SK-N-SH (cell line): ENCODE data around the gene AUP1. TPM values are rescaled to one million over a fixed set of nuclear protein-coding genes. Genes with fewer than 3 reads are reported as not detected.

ENCODE experiments used
- CTCF ChIA-PET: fragments of 300-600, 350-600 bp; formaldehyde crosslinking; extraction: SDS; loops from one replicate; lab custom pipeline; 2021; lab: Yijun Ruan, JAX
- POLR2A ChIA-PET: fragments of 350-600 bp; sonication (Branson Sonifier 250); formaldehyde crosslinking; extraction: SDS; loops from one replicate; lab custom pipeline; 2020; ENCODE audit warnings: antibody characterized with exemption, inconsistent platforms; lab: Yijun Ruan, JAX
- DNase-seq: peaks from one replicate; pipeline ENCODE4 v3.0.0; 2012
- H2AFZ ChIP-seq: fragments of 200-600 bp; sonication (generic); 2 replicates; pipeline ENCODE4 v1.8.1; 2016; ENCODE audit warnings: antibody characterized with exemption, mild to moderate bottlenecking, low read depth
- H3F3A ChIP-seq: fragments of 200-600 bp; sonication (generic); replicated peaks from 2 replicates; pipeline ENCODE3; 2016; ENCODE audit warnings: antibody characterized with exemption, mild to moderate bottlenecking; ENCODE audit not compliant: insufficient read depth
- H3K27ac ChIP-seq, 2 experiments: fragments of 200-500 bp in 1 of 2; fragments of 200-600 bp in 1 of 2; sonication (Bioruptor generic) in 1 of 2; sonication (generic), shearing (Covaris generic) in 1 of 2; 2 replicates each; pipeline versions ENCODE4 v1.5.1 to v1.6.1; 2014 to 2016; ENCODE audit warnings: low read depth in 2 of 2, inconsistent platforms in 1 of 2, low read length in 1 of 2, mild to moderate bottlenecking in 1 of 2, mixed read lengths in 1 of 2
- H3K27me3 ChIP-seq: fragments of 200-600 bp; sonication (generic), shearing (Covaris generic); 2 replicates; pipeline ENCODE4 v1.6.1; 2016; ENCODE audit warnings: mixed run types; ENCODE audit not compliant: insufficient read depth
- H3K36me3 ChIP-seq, 2 experiments: fragments of 200-500 bp in 1 of 2; fragments of 200-600 bp in 1 of 2; sonication (Bioruptor generic) in 1 of 2; sonication (generic) in 1 of 2; replicated peaks in 1 of 2; 2 replicates each; pipeline versions ENCODE3 to v1.5.1; 2014 to 2016; ENCODE audit warnings: low read length in 1 of 2, mild to moderate bottlenecking in 1 of 2; ENCODE audit not compliant: insufficient read depth in 2 of 2, control insufficient read depth in 1 of 2
- H3K4me1 ChIP-seq, 2 experiments: fragments of 200-500 bp in 1 of 2; fragments of 200-600 bp in 1 of 2; sonication (Bioruptor generic) in 1 of 2; sonication (generic), shearing (Covaris generic) in 1 of 2; 2 replicates each; pipeline versions ENCODE4 v1.5.1 to v1.6.1; 2014 to 2016; ENCODE audit warnings: low read depth in 1 of 2, low read length in 1 of 2, mixed run types in 1 of 2; ENCODE audit not compliant: insufficient read depth in 2 of 2, control insufficient read depth in 1 of 2
- H3K4me2 ChIP-seq: fragments of 200-600 bp; sonication (generic), shearing (Covaris generic); 2 replicates; pipeline ENCODE4 v1.6.1; 2017; ENCODE audit warnings: mixed run types
- H3K4me3 ChIP-seq, 2 experiments: fragments of 200-500 bp in 1 of 2; fragments of 200-600 bp in 1 of 2; sonication (Bioruptor generic) in 1 of 2; sonication (generic), shearing (Covaris generic) in 1 of 2; 2 replicates each; pipeline versions ENCODE4 v1.5.1 to v1.8.1; 2014 to 2016; ENCODE audit warnings: low read depth in 2 of 2, inconsistent platforms in 1 of 2, low read length in 1 of 2, mild to moderate bottlenecking in 1 of 2, mixed read lengths in 1 of 2, moderate library complexity in 1 of 2
- H3K79me2 ChIP-seq: fragments of 200-600 bp; sonication (generic); 2 replicates; pipeline ENCODE4 v1.8.1; 2017; ENCODE audit warnings: mild to moderate bottlenecking; ENCODE audit not compliant: insufficient read depth
- H3K9ac ChIP-seq: fragments of 200-600 bp; sonication (generic); 2 replicates; pipeline ENCODE4 v1.6.1; 2017; ENCODE audit warnings: mixed run types
- H3K9me2 ChIP-seq: fragments of 200-600 bp; sonication (generic); 2 replicates; pipeline ENCODE4 v1.6.1; 2017; ENCODE audit warnings: mixed run types
- H3K9me3 ChIP-seq: fragments of 200-600 bp; sonication (generic); 2 replicates; pipeline ENCODE4 v1.6.1; 2017; ENCODE audit warnings: mixed run types, mild to moderate bottlenecking, moderate library complexity
- H4K20me1 ChIP-seq: fragments of 200-600 bp; sonication (generic); 2 replicates; pipeline ENCODE4 v1.6.1; 2017; ENCODE audit warnings: mild to moderate bottlenecking, mixed run types; ENCODE audit not compliant: insufficient read depth
- CHD2 ChIP-seq: fragments of 150-350 bp; IDR thresholded peaks from 2 replicates; pipeline ENCODE4 v1.6.1; 2018; ENCODE audit warnings: low read length; ENCODE audit not compliant: partially characterized antibody
- ELF1 ChIP-seq: IDR thresholded peaks from 2 replicates; pipeline ENCODE4 v1.4.0; 2012
- EZH2phosphoT487 ChIP-seq: fragments of 200-600 bp; sonication (generic); IDR thresholded peaks from 2 replicates; pipeline ENCODE4 v1.6.1; 2017; ENCODE audit warnings: low read depth, mixed run types, mild to moderate bottlenecking, antibody characterized with exemption, moderate library complexity, borderline replicate concordance
- FOSL2 ChIP-seq: IDR thresholded peaks from 2 replicates; pipeline ENCODE4 v1.4.0; 2012; ENCODE audit warnings: low read depth, mild to moderate bottlenecking, moderate library complexity, borderline replicate concordance
- FOXM1 ChIP-seq: IDR thresholded peaks from 2 replicates; pipeline ENCODE4 v1.4.0; 2012; ENCODE audit warnings: low read depth, mild to moderate bottlenecking
- GABPA ChIP-seq: IDR thresholded peaks from 2 replicates; pipeline ENCODE4 v1.4.0; 2012; ENCODE audit warnings: low read depth, mild to moderate bottlenecking
- JUND ChIP-seq: IDR thresholded peaks from 2 replicates; pipeline ENCODE4 v1.4.0; 2012
- MEF2A ChIP-seq: IDR thresholded peaks from 2 replicates; pipeline ENCODE4 v1.4.0; 2012; ENCODE audit warnings: low read depth, borderline replicate concordance
- MXI1 ChIP-seq: IDR thresholded peaks from 2 replicates; pipeline ENCODE4 v1.6.1; 2012; ENCODE audit warnings: mild to moderate bottlenecking, low read depth, low read length, improper control_type of control experiment
- NFIC ChIP-seq: IDR thresholded peaks from 2 replicates; pipeline ENCODE4 v1.4.0; 2012; ENCODE audit warnings: borderline replicate concordance
- POLR2AphosphoS5 ChIP-seq: IDR thresholded peaks from 2 replicates; pipeline ENCODE4 v1.6.1; 2012; ENCODE audit warnings: low read depth, low read length
- RAD21 ChIP-seq: IDR thresholded peaks from 2 replicates; pipeline ENCODE4 v1.6.1; 2012; ENCODE audit warnings: mild to moderate bottlenecking, low read length
- RCOR1 ChIP-seq: fragments of 150-350 bp; IDR thresholded peaks from 2 replicates; pipeline ENCODE4 v1.6.1; 2017; ENCODE audit warnings: antibody characterized with exemption, low read length
- RXRA ChIP-seq: IDR thresholded peaks from 2 replicates; pipeline ENCODE4 v1.4.0; 2012; ENCODE audit warnings: low read depth, mild to moderate bottlenecking, borderline replicate concordance
- TEAD4 ChIP-seq: IDR thresholded peaks from 2 replicates; pipeline ENCODE4 v1.4.0; 2012; ENCODE audit warnings: mild to moderate bottlenecking, borderline replicate concordance; ENCODE audit not compliant: insufficient read depth
- YY1 ChIP-seq: IDR thresholded peaks from 2 replicates; pipeline ENCODE4 v1.4.0; 2012; ENCODE audit warnings: low read depth, mild to moderate bottlenecking
- WGBS: methylation state at CpG from one replicate; pipeline ENCODE4 v1.1.6; 2017; ENCODE audit warnings: low lambda C conversion rate; 5-methylcytosine and 5-hydroxymethylcytosine counted together
- polyA plus RNA-seq, 3 experiments: library from polyadenylated mRNA; depleted of rRNA; stranded (reverse); fragments of >200 nt; gene quantifications; 2 replicates each; pipeline ENCODE4 v1.2.3, GENCODE V29; 2012
- TF ChIP-seq, protein P1 (sequence below): IDR thresholded peaks from 2 replicates; pipeline ENCODE4; 2012
- TF ChIP-seq, protein P2 (sequence below): IDR thresholded peaks from 2 replicates; pipeline ENCODE4 v1.4.0; 2012; ENCODE audit warnings: low read depth, borderline replicate concordance
- TF ChIP-seq, protein P3 (sequence below): fragments of 150-350 bp; IDR thresholded peaks from 2 replicates; pipeline ENCODE4 v1.6.1; 2016; ENCODE audit warnings: mild to moderate bottlenecking, low read depth, low read length
- TF ChIP-seq, protein P4 (sequence below): fragments of 150-350 bp; IDR thresholded peaks from 2 replicates; pipeline ENCODE4 v1.6.1; 2017; ENCODE audit warnings: antibody characterized with exemption, low read length, low read depth, borderline replicate concordance

AUP1 gene
- polyA plus RNA-seq, 1 of the 3 experiments (the other 2 are of a cell fraction) = 118 TPM

DNA sequence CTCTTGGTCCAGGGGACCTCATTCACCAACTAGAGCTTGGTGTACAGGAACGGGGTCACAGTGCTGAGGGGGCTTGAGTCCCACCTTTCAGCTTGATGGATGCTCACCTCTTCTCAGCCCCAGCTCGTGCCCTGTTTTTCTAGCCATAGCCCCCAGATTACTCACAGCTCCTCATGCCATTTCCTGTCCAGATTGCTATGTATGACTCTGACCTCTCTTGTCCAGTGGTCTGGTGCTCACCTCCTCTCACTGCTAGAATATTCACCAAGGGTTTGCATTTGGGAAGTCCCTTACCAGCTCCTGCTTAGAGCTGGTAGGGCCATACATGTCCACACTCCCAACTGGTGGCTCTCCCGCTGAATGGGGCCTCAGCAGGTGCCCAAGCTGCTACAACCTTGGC lies 36.0 kb downstream of the AUP1 start:
- POLR2A ChIA-PET = interaction anchor here (0.7 to 1.7 kb wide), 2 partner anchors 11 to 14 kb away, joined by 3 to 9 read pairs; partner anchors contain the start of gene PCGF1
- CTCF ChIA-PET = interaction anchor here (0.9 to 4.6 kb wide), 4 partner anchors 11 to 24 kb away, joined by 3 to 32 read pairs (median 4); partner anchors contain the start of genes CCDC142 and TTC31
- H3F3A ChIP-seq = peaks cover 3% of the 10 kb centered on the region

More for the DNA sequence above, 36.0 kb downstream of the AUP1 start:
- TF ChIP-seq EZH2phosphoT487 = no peak
- TF ChIP-seq CHD2 = no peak
- TF ChIP-seq RCOR1 = no peak
- TF ChIP-seq RAD21 = no peak
- TF ChIP-seq YY1 = no peak
- TF ChIP-seq FOXM1 = no peak
- no peak for TF ChIP-seq RXRA
- TF ChIP-seq TEAD4 = no peak
- TF ChIP-seq, protein P1, sequence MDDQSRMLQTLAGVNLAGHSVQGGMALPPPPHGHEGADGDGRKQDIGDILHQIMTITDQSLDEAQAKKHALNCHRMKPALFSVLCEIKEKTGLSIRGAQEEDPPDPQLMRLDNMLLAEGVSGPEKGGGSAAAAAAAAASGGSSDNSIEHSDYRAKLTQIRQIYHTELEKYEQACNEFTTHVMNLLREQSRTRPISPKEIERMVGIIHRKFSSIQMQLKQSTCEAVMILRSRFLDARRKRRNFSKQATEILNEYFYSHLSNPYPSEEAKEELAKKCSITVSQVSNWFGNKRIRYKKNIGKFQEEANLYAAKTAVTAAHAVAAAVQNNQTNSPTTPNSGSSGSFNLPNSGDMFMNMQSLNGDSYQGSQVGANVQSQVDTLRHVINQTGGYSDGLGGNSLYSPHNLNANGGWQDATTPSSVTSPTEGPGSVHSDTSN = no peak
- no peak for TF ChIP-seq NFIC
- TF ChIP-seq, protein P2, sequence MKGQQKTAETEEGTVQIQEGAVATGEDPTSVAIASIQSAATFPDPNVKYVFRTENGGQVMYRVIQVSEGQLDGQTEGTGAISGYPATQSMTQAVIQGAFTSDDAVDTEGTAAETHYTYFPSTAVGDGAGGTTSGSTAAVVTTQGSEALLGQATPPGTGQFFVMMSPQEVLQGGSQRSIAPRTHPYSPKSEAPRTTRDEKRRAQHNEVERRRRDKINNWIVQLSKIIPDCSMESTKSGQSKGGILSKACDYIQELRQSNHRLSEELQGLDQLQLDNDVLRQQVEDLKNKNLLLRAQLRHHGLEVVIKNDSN = no peak
- TF ChIP-seq, protein P3, sequence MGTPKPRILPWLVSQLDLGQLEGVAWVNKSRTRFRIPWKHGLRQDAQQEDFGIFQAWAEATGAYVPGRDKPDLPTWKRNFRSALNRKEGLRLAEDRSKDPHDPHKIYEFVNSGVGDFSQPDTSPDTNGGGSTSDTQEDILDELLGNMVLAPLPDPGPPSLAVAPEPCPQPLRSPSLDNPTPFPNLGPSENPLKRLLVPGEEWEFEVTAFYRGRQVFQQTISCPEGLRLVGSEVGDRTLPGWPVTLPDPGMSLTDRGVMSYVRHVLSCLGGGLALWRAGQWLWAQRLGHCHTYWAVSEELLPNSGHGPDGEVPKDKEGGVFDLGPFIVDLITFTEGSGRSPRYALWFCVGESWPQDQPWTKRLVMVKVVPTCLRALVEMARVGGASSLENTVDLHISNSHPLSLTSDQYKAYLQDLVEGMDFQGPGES = no peak
- TF ChIP-seq GABPA = no peak
- no peak for TF ChIP-seq FOSL2
- no peak for TF ChIP-seq MXI1
- TF ChIP-seq POLR2AphosphoS5 = no peak
- TF ChIP-seq JUND = no peak
- no peak for TF ChIP-seq ELF1
- TF ChIP-seq, protein P4, sequence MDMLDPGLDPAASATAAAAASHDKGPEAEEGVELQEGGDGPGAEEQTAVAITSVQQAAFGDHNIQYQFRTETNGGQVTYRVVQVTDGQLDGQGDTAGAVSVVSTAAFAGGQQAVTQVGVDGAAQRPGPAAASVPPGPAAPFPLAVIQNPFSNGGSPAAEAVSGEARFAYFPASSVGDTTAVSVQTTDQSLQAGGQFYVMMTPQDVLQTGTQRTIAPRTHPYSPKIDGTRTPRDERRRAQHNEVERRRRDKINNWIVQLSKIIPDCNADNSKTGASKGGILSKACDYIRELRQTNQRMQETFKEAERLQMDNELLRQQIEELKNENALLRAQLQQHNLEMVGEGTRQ = no peak
- no peak for TF ChIP-seq MEF2A
- TF ChIP-seq, all 33 proteins: peak for 0
- H3K4me1 ChIP-seq = no peaks in the 10 kb centered on the region; a peak in 1 of 4 replicates
- H4K20me1 ChIP-seq = no peaks in the 10 kb centered on the region
- no peak overlapping the region for H3K27ac ChIP-seq
- no peak overlapping the region for H2AFZ ChIP-seq
- H3K9me2 ChIP-seq = no peaks in the 10 kb centered on the region
- no peak overlapping the region for H3K9ac ChIP-seq
- H3K79me2 ChIP-seq = no peaks in the 10 kb centered on the region
- H3K4me3 ChIP-seq = no peak overlapping the region
- H3K36me3 ChIP-seq = peaks cover 0 to 46% of the 10 kb centered on the region in 2 experiments
- WGBS = 90% methylated on average over 3 of the region's 3 CpGs
- H3K4me2 ChIP-seq = no peak overlapping the region
- H3K27me3 ChIP-seq = no peaks in the 10 kb centered on the region
- DNase-seq = no peak
- no peaks in the 10 kb centered on the region for H3K9me3 ChIP-seq
